ENCODE measurements around the gene APPL2.

APPL2 gene, protein sequence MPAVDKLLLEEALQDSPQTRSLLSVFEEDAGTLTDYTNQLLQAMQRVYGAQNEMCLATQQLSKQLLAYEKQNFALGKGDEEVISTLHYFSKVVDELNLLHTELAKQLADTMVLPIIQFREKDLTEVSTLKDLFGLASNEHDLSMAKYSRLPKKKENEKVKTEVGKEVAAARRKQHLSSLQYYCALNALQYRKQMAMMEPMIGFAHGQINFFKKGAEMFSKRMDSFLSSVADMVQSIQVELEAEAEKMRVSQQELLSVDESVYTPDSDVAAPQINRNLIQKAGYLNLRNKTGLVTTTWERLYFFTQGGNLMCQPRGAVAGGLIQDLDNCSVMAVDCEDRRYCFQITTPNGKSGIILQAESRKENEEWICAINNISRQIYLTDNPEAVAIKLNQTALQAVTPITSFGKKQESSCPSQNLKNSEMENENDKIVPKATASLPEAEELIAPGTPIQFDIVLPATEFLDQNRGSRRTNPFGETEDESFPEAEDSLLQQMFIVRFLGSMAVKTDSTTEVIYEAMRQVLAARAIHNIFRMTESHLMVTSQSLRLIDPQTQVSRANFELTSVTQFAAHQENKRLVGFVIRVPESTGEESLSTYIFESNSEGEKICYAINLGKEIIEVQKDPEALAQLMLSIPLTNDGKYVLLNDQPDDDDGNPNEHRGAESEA

DNA sequence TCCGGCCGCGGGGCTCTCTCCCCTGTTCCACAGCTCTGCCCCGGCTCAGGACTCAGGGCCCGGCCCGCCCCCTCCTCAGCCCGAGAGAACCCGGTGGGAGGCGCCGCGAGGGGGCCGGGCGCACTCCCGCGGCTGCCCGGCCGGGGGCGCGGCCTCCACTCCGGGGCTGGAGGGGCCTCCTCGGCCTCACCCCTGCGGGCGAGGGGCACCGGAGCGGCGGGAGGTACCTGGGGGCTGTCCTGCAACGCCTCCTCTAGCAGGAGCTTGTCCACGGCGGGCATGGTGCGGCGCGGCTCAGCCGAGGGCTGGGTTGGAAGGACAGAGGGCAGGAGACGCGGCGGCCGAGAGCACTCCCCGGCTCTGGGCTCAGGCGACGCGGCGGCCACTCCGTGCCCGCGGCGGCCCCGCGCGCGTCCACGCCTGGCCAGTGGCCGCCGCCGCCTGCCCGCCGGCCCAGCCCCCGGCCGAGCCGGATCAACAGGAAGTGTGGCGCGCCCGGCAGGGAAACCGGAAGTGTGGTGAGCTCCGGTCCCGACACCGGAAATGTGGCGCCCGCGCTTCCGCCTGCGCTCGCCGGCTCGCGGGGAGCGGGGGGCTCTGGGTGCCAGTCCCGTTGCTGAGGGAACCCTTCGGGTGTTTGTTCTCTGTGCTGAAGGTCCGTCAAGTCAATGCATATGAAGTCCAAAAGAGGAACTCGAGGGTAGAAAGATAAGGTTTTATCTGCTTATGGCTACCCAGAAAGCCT lies at the start of gene APPL2:
APPL2 (minus strand) TSS at position 443 of the 745 bp plus-strand sequence; CDS start at position 281, 162 bp downstream.
- FAIRE-seq: no peak

DNA sequence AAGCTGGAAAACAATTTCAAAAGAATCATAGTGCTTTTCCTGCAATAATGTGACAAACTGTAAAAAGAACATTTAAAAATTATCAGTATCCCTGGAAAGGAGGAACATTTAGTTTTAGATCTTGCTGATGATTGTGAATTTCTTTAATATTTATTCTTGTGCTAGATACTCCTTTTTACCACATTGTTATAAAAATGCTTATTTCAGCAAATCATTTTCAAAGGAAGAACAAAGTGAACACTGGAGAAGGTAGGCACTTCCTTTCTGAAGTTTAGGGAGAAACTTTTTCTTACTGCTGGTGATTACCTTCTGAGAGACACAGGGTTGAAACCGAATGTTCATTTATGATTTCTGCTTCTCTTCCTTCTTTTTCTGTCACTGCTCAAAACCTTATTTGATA lies 49.4 kb upstream of the APPL2 start:
- no peak for FAIRE-seq

DNA sequence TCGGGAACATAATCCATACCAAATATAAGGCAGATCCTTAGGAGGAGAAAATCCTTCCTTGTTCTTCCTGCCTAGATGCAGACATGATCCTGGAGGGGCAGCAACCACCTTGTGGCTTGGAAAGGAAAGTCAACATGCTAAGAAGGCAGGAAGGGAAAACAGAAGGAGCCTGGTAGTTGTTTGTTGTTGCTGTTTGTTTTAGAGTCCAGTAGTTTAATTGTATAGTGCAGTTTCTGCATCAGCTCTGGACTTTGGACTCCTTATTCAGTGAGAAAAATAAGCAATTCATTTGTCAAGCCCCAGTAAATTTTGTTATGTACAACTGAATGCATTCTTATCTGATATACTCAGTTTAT lies 45.7 kb upstream of the APPL2 start:
- FAIRE-seq: peak; percentile 98

DNA sequence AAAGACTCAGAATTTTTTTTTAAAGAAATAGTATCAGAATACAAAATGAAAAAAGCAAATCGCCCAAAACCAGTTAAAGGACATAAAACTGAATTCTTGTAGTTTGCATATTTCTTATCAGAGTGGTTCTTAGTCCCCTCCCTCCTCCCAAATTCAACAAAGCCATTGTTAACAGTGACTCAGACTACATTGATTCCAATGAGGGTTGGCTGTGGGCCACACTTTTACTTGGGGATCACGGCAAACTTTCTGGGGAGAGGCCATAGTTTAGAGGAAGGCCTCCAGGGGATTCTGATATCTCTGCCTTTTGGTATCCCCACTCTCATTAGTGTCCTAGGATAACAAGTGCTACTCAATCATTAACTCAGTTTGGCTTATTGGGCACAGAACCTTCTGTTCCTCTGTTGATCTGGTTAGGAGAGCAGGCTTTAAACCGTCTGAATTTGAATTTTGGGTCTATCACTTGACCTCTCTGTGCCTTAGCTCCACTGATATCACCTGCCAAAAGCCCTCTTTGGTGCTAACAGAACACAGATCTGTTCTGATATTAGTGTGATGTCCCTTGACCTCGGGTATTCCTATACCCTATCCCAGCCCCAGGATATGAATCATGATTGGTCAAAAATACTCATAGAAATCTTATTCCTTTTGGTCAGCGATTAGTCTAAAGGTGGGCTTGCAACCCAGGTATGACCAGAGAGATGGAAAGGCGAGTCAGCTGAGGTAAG lies 45.2 kb upstream of the APPL2 start:
- no peak for FAIRE-seq

DNA sequence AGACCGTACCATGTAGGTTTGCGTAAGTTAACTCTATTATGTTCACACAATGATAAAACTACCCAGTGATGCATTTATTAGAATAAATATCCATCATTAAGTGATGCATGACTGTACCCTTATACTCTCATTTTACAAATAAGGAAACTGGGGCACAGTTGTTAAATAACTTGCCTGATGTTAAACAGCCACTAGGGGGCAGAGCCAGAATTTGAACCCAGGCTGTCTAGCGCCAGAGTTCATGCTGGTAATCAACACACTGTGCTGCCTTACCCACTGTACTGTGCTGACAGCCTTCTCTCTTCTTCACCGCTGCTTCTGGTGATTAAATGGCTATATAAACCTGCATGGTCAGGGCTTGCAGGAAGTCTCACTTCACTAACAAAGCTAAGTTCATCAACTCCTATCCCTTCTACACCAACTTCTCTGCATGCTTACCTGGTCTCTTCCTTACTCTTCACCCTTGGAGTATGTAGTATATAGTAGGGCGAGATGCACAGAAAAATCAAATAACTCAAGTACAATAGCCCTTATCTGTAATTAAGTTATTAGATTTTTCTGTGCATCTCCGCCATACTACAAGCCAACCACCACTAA lies 43.6 kb upstream of the APPL2 start:
- FAIRE-seq: no peak

DNA sequence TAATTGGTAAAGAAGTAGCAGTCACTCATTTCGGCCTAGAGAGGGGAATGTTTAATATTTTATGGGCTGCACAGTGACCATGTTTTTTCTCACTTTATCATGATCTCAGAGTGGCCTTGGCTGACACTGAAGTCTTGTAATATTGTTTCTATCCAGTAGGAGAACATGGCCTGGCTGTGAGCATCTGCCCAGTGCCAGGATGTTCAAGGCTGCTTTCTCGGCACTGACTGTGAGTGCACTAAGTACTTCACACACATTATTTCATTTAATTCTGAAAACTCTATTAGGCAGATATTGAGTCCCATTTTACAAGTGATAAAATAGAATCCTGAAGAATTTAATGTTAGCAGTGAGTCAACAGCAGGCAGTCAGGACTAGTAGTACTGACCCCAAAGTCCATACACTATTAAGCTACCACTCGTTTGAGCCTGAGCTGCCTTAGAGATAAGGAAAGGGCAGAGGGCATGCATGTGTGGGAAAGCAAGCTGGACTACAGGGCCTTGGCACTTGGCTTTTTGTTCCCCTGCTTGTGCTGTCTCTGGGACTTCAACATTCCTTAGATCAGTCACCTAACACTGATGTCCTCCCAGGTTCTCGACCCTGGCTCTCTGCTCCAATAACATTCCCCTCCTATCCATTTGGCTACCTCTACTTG lies 42.2 kb upstream of the APPL2 start:
- FAIRE-seq: peak; percentile 58

DNA sequence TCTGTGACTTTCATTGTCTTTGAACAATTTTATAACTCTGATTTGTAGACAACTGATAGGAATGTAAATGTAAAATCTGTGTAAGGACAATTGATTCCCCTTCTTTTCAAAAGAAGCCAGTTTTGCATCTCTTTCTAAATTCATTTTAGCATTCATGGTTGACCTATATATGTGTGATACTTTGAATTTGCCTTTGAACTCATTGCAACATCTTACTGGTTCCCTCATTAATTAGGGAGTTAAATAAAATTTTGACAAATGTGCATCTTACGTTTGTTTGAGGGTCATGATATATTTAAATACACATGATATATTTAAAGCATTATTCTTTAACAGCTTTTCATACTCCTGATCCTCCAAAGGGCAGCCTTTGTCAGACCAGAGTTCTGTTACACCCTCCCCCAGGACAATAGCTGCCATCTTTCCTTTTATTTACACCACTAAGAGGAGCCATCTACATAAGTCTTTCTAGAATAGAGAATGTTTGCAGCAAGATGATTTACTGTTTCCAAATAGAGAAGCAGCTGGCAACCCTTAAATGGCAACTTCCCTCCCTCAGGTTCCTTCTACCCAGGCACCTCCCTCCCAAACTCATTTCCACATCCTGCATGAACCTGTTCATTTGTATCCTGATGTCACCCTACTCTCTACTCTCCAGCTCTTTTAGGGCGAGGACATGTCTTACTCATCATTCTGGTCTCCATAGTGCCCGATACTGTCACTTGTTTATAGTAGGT lies 40.2 kb upstream of the APPL2 start:
- no peak for FAIRE-seq

DNA sequence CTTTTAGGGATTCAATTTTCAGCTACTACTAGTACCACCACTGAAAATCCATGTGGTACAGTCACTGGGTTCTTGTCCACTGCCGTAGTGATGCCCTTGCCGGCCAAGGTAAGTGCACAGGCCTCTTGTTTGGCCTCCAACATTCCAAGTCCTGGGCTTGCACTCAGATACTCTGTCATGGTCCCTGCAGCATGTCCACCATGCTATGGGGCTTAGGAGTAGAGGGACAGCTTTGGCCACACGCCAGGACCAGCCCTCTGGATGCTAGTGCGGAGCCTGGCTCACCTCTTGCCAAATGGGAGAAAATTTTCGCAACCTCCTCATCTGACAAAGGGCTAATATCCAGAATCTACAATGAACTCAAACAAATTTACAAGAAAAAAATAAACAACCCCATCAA lies 38.6 kb upstream of the APPL2 start:
- no peak for FAIRE-seq

DNA sequence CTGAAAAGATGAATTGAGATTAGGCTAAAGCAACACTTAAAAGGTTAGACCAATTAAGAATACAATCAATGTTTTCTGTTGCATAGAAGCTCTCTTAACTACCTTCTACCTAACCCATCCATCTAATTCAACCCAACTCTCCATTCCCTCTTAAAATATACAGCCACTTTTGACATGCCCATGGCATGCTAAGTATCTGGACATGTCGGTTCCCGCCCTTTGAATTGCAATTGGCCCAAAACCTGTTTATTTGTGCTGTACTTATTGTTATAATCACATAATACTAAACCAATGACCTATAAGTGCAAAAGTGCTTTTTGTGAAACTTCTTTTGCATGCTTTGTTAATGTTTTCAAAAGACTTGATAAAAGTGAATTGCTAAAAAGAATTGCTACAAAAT lies 37.6 kb upstream of the APPL2 start:
- no peak for FAIRE-seq

DNA sequence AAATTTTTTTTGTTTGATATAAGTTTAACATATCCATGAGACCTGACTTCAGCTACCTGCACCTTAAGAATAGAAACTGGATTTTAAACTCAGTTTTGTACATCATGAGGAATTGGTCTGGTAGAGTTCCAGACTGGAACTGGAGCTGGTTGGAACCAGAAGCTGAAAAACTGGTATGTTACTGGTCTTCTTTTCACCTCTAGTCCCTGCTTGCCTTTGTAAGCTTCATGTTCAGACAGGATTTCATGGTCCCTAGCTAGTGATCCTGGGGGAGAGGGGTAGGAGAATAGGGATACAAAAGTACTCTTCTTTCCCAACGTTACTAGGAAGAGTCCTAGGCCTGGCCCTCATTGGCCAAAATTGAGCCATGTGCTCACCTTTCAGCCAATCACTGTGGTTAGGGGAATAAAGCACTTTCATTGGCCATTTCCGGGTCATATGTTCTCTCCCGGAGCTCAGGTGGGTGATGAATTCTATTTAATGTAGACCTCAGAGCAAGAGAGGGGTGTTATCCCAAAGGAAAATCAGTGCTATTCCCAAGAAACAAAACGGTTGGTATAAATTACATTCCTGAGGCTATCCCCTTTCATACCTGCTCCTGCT lies 36.9 kb upstream of the APPL2 start:
- no peak for FAIRE-seq

DNA sequence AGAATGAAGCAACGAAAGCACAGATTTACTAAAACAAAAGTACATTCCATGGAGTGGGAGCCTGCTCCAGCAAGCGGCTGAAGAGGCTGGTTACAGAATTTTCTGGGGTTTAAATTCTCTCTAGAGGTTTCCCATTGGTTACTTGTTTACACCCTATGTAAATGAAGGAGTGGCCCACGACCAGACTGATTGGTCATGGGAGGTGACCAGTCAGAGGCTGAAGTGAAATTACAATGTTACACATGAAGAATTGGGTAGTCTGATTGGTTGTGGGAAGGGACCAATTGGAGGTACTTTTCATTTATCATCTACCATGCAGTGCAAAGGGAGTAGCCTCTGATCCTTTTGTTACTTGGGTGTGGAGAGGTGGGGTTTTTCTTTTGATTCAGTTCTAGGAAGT lies 36.2 kb upstream of the APPL2 start:
- no peak for FAIRE-seq

DNA sequence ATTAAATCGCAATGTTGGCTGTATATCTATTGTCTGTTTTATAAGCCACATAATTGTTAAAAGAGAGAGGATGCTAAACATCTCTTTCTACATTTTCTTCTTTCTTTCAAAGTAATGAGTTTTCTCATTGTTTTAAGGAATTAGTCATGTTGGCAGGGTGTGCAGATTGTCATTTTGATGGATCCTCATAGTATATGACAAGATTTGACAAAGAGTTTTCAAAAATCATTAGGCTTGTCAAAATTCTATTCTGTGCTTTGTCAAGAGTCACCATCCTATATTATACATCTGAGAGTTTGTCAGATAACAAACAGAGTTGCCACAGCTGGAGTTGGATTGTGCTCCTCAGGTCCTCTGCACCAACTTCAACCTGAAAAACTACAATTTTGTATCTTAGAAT lies 35.4 kb upstream of the APPL2 start:
- FAIRE-seq: no peak

DNA sequence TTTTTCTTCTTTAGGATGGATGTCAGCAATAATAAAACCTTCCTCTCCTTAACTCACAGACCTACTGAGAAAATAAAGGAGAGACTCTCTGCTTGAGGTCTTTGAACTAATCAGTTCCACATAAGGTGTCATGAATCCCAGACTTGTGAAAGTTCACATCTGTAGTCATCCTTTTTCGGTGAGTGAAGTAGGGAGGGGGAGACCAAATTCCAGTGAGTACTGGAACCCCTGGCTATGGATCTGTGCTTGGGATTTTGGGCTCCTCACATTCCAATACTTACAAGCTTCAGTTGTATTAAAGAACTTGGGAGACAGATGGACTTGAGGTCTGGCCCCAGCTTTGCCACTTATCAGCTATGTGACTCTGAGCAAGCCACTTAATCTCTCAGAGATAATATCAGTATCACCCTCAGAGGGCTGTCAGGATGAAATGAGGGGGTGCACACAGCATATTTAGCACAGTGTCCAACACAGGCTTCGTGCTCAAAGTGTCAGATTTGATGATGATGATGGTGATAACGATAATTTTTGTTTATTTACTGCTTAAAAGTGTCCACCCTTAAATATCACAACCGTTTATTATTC lies 34.8 kb upstream of the APPL2 start:
- FAIRE-seq: no peak

DNA sequence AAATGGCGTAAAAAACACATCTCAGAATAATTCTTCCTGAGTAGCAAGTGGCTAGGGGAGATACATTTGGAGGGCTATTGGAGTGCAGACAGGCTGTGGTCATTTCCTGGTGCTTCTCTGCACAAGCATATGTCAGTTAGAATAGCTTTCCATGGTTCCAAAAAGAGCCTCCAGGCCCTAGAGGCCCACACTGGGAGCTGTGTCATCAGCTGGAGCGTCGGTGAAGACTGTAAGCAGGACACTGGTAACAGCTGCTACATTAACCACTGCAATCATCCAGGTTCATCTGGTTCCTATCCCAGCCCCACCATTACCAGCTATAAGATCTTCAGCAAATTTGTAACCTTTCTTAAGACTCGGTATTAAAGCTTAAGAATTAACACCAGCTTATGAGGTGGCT lies 31.7 kb upstream of the APPL2 start:
- no peak for FAIRE-seq

DNA sequence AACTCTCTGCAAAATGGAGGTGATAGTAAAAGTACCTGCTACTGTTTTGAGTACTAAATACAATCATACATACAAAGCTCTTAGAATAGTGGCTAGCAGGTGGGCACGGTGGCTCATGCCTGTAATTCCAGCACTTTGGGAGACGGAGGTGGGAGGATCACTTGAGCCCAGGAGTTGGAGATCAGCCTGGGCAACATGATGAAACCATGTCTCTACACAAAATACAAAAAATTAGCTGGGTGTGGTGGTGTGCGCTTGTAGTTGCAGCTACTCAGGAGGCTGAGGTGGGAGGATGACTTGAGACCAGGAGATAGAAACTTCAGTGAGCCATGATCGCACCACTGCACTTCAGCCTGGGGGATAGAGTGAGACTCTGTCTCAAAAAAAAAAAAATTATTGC lies 28.8 kb upstream of the APPL2 start:
- FAIRE-seq: no peak

DNA sequence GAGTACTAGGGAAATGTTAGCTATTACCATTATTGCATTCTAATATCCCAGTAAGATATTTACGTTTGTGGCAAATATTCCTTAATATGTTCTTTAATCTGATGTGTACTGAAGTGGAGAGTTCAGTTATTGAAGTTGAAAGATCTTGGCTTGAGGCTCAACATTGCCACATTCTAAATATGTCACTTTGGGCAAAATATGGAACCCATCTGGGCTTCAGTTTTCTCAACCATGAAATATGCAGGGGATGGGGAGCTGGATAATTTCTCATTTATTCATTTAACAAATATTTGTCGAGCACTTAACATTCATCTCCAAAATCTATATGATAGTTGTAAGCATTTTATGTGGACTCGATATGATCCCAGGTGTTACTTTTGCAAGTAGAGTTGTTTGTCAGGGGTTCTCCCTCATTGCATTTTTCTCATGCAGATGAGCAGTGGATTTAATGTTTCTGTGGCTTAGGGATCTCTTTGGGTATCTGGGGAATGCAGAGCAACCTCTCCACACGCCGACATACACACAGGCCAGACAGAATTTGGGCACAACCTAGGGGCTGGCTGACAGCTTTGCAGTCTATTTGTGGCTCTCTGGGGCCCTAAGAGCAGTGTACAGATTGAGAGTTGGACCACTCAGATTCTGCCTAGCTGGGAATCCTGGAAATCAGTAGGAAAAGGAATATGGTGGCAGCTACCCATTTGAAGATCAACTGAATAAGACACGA lies 26.6 kb upstream of the APPL2 start:
- no peak for FAIRE-seq

DNA sequence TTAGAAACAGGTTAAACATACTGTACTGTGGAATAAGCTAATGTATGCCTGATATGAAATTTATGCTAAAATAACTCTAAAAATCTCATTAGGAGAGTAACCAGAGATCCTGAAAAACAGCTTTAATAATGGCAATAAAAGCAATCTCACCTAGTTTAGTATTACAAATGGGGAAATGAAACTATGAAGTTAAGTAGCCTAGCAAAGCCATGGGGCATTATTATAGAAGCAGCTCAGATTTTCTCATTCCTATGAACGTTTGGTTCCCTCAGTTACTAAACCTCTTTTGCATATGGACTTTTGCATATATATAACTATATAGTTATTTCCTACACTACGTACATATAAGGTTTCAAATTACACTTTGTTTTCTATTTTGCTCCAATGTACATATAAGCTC lies 25.0 kb upstream of the APPL2 start:
- no peak for FAIRE-seq

DNA sequence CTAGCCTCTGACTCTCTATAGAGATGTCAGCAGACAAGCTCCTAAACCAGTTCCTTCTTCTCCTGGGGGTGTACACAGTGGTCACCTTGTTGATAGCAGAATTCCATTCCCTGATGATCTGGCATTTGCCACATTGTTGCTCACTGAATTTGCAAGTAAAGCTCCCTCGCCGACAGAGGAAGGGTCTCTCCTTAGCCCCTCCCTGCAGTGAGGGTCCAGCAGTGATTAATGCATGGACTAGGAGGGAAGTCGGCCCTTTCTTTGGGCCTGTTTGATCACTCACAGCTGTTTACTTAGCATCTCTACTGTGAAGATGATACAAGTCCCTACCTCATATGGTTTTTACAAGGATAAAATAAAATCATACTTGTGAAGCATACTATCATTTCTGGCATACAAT lies 23.3 kb upstream of the APPL2 start:
- no peak for FAIRE-seq

DNA sequence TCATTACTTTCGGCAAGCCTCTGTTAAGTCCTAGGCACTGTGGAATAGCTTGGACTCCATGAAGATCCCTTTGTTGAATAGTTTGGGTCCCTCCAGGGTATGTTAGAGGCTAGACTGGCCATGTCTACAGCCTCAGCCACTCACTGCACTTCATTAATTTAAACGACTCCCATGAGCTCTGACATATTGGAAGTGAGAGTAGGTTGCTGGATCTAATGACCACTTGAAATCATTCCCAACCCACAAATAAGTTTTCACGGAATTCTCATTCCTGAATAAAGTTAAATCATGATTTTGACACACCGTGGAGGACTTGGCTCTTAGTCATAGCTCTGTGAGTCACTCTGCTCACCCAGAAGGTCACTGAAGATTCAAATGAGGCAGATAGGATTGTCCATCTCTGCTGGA lies 21.4 kb upstream of the APPL2 start:
- no peak for FAIRE-seq

DNA sequence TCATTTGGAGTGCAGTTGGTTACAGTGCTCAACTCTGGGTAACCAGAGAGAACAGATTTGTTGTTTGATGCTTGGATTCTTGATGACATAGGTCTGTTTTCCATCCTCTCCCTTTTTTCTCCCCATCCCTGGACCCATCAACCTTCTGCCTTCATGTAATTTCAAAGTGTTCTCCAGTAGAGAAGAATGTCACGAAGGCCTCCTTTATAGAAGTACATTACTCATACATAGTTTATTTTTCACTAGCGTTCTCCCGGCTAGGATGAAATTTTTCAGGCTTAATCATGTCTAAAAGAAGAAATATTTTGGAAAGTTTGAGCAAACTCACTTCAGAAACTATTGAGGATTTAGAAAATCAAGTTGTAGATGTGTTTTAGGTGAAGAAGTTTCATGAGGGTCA lies 20.9 kb upstream of the APPL2 start:
- FAIRE-seq: no peak
